ENCODE data around the gene PPP3R1.
A peak's percentile ranks its signal among the peaks of the same experiment; 100 is the strongest.

PPP3R1 gene

GRCh38 chr2:68252400-68253218 is at the start of gene PPP3R1:
TSS of gene PPP3R1 (minus strand) at chr2:68252532. CDS start at chr2:68252127, 405 bp downstream.
- peak; percentile 84 for DNase-seq (ENCODE audit: low read depth)

- DNase-seq (ENCODE audit: low read depth): no peak
These were observed 43.2 kb upstream of the PPP3R1 start for GRCh38 chr2:68295516-68295915.

- DNase-seq (ENCODE audit: low read depth): no peak
These were observed 42.6 kb upstream of the PPP3R1 start for GRCh38 chr2:68294913-68295312.

- no peak for DNase-seq (ENCODE audit: low read depth)
These were observed 41.9 kb upstream of the PPP3R1 start for GRCh38 chr2:68294187-68294586.

GRCh38 chr2:68293755-68294154 is 41.4 kb upstream of the PPP3R1 start:
- DNase-seq (ENCODE audit: low read depth): no peak

- no peak for DNase-seq (ENCODE audit: low read depth)
These were observed 40.7 kb upstream of the PPP3R1 start for GRCh38 chr2:68293024-68293423.

GRCh38 chr2:68292108-68292710 is 39.9 kb upstream of the PPP3R1 start:
- no peak for DNase-seq (ENCODE audit: low read depth)

- no peak for DNase-seq (ENCODE audit: low read depth)
These were observed 39.0 kb upstream of the PPP3R1 start for GRCh38 chr2:68291314-68291713.

GRCh38 chr2:68290901-68291300 is 38.6 kb upstream of the PPP3R1 start:
- DNase-seq (ENCODE audit: low read depth): no peak

GRCh38 chr2:68287580-68288441 is 35.5 kb upstream of the PPP3R1 start:
- no peak for DNase-seq (ENCODE audit: low read depth)

GRCh38 chr2:68284896-68285295 is 32.6 kb upstream of the PPP3R1 start:
- DNase-seq (ENCODE audit: low read depth): no peak

GRCh38 chr2:68283419-68283812 is 31.1 kb upstream of the PPP3R1 start:
- no peak for DNase-seq (ENCODE audit: low read depth)

GRCh38 chr2:68282811-68283418 is 30.6 kb upstream of the PPP3R1 start:
- no peak for DNase-seq (ENCODE audit: low read depth)

GRCh38 chr2:68280796-68281195 is 28.5 kb upstream of the PPP3R1 start:
- no peak for DNase-seq (ENCODE audit: low read depth)

GRCh38 chr2:68280348-68280747 is 28.0 kb upstream of the PPP3R1 start:
- DNase-seq (ENCODE audit: low read depth): no peak

- no peak for DNase-seq (ENCODE audit: low read depth)
These were observed 27.4 kb upstream of the PPP3R1 start for GRCh38 chr2:68279691-68280090.

- no peak for DNase-seq (ENCODE audit: low read depth)
These were observed 25.8 kb upstream of the PPP3R1 start for GRCh38 chr2:68278169-68278568.

- no peak for DNase-seq (ENCODE audit: low read depth)
These were observed 21.7 kb upstream of the PPP3R1 start for GRCh38 chr2:68274022-68274421.

- DNase-seq (ENCODE audit: low read depth): no peak
These were observed 20.1 kb upstream of the PPP3R1 start for GRCh38 chr2:68272246-68272994.

- no peak for DNase-seq (ENCODE audit: low read depth)
These were observed 14.3 kb upstream of the PPP3R1 start for GRCh38 chr2:68266655-68267054.

GRCh38 chr2:68263632-68264031 is 11.3 kb upstream of the PPP3R1 start:
- no peak for DNase-seq (ENCODE audit: low read depth)

GRCh38 chr2:68258851-68259250 is 6.5 kb upstream of the PPP3R1 start:
- no peak for DNase-seq (ENCODE audit: low read depth)
